Mesendoderm (in vitro differentiated cells): ENCODE results near the gene MINPP1.

ENCODE experiments used
- DNase-seq: peaks from one replicate; pipeline ENCODE4 v3.0.0; 2013
- H2AK5ac ChIP-seq: 2 replicates; pipeline ENCODE4 v1.6.1; 2013; ENCODE audit warnings: low read length, inconsistent platforms
- H2BK120ac ChIP-seq: 2 replicates; pipeline ENCODE4 v1.6.1; 2013; ENCODE audit warnings: low read depth, mild to moderate bottlenecking, low read length, moderate library complexity, mixed read lengths
- H2BK15ac ChIP-seq: replicated peaks from 2 replicates; pipeline ENCODE4 v1.6.1; 2013; ENCODE audit warnings: low read depth, mild to moderate bottlenecking, moderate library complexity
- H2BK5ac ChIP-seq: 2 replicates; pipeline ENCODE4 v1.6.1; 2013; ENCODE audit warnings: low read length, inconsistent platforms
- H3K18ac ChIP-seq: 2 replicates; pipeline ENCODE4 v1.6.1; 2013; ENCODE audit warnings: mild to moderate bottlenecking, low read length, mixed read lengths
- H3K23ac ChIP-seq: one replicate; pipeline ENCODE4 v1.6.1; 2013; ENCODE audit warnings: low read length
- H3K27ac ChIP-seq: 2 replicates; pipeline ENCODE4 v1.5.1; 2013; ENCODE audit warnings: low read depth, mild to moderate bottlenecking, inconsistent platforms, low read length, moderate library complexity
- H3K27me3 ChIP-seq: 2 replicates; pipeline ENCODE4 v1.6.1; 2013; ENCODE audit warnings: low read length, control low read depth, mild to moderate bottlenecking, inconsistent platforms; ENCODE audit not compliant: insufficient read depth, poor library complexity
- H3K36me3 ChIP-seq: 2 replicates; pipeline ENCODE4 v1.6.1; 2013; ENCODE audit warnings: low read length, inconsistent platforms; ENCODE audit not compliant: control insufficient read depth, insufficient read depth
- H3K4ac ChIP-seq: one replicate; pipeline ENCODE4 v1.6.1; 2013; ENCODE audit warnings: low read depth, mild to moderate bottlenecking, low read length, moderate library complexity
- H3K4me1 ChIP-seq: 2 replicates; pipeline ENCODE4 v1.6.1; 2013; ENCODE audit warnings: low read depth, low read length, inconsistent platforms; ENCODE audit not compliant: control insufficient read depth
- H3K4me2 ChIP-seq: 2 replicates; pipeline ENCODE4 v1.6.1; 2013; ENCODE audit warnings: low read length
- H3K4me3 ChIP-seq: 2 replicates; pipeline ENCODE4 v1.5.1; 2013; ENCODE audit warnings: mild to moderate bottlenecking, low read length
- H3K56ac ChIP-seq: one replicate; pipeline ENCODE4 v1.6.1; 2013; ENCODE audit warnings: low read length
- H3K79me1 ChIP-seq: 2 replicates; pipeline ENCODE4 v1.6.1; 2013; ENCODE audit warnings: low read length, inconsistent platforms
- H3K79me2 ChIP-seq: 2 replicates; pipeline ENCODE4 v1.6.1; 2013; ENCODE audit warnings: mild to moderate bottlenecking, low read length; ENCODE audit not compliant: control insufficient read depth, insufficient read depth
- H3K9ac ChIP-seq: 2 replicates; pipeline ENCODE4 v1.6.1; 2013; ENCODE audit warnings: low read length, inconsistent platforms
- H4K5ac ChIP-seq: one replicate; pipeline ENCODE4 v1.6.1; 2013; ENCODE audit warnings: low read length
- H4K8ac ChIP-seq: one replicate; pipeline ENCODE4 v1.6.1; 2013; ENCODE audit warnings: low read depth, mild to moderate bottlenecking, control low read depth, low read length, moderate library complexity
- WGBS: extraction: QIAGEN DNeasy Blood & Tissue Kit; methylation state at CpG from one replicate; pipeline ENCODE4 v1.1.7; 2013; ENCODE audit warnings: low lambda C conversion rate, missing lambda C conversion rate; ENCODE audit not compliant: insufficient coverage; ENCODE audit errors: extremely low coverage; 5-methylcytosine and 5-hydroxymethylcytosine counted together

The MINPP1 gene

GRCh38 chr10:87523731-87524130 lies 19.0 kb downstream of the MINPP1 start:
- H3K79me1 ChIP-seq: no peaks in the 10 kb centered on the region
- H2BK120ac ChIP-seq: no peak overlapping the region
- WGBS: no CpG with 5 or more reads among the region's 2 CpGs
- H3K9ac ChIP-seq: no peak overlapping the region
- H3K18ac ChIP-seq: no peak overlapping the region
- no peak overlapping the region for H3K4me3 ChIP-seq
- H3K23ac ChIP-seq: no peak overlapping the region
- H2AK5ac ChIP-seq: no peak overlapping the region
- no peak overlapping the region for H3K56ac ChIP-seq
- no peak overlapping the region for H3K27ac ChIP-seq
- H3K36me3 ChIP-seq: no peaks in the 10 kb centered on the region
- no peak for DNase-seq
- H3K4me2 ChIP-seq: no peak overlapping the region
- H2BK5ac ChIP-seq: no peak overlapping the region
- H4K8ac ChIP-seq: no peak overlapping the region
- no peaks in the 10 kb centered on the region for H3K79me2 ChIP-seq
- no peaks in the 10 kb centered on the region for H3K4me1 ChIP-seq
- no peaks in the 10 kb centered on the region for H3K27me3 ChIP-seq
- no peak overlapping the region for H3K4ac ChIP-seq
- no peak overlapping the region for H4K5ac ChIP-seq
- no peak overlapping the region for H2BK15ac ChIP-seq

GRCh38 chr10:87524296-87524695 lies 19.6 kb downstream of the MINPP1 start:
- Histone ChIP-seq H3K36me3 (no peaks in the 10 kb centered on the region), H3K79me1 (no peaks in the 10 kb centered on the region), H3K79me2 (no peaks in the 10 kb centered on the region), H3K4me3 (no peak overlapping the region), H3K4ac (no peak overlapping the region), H4K8ac (no peak overlapping the region), H3K4me1 (no peaks in the 10 kb centered on the region), H3K9ac (no peak overlapping the region), H3K23ac (no peak overlapping the region), H2BK120ac (no peak overlapping the region), H3K27ac (no peak overlapping the region), H3K4me2 (no peak overlapping the region), H2BK5ac (no peak overlapping the region), H2BK15ac (no peak overlapping the region), H3K56ac (no peak overlapping the region), H3K27me3 (no peaks in the 10 kb centered on the region), H3K18ac (no peak overlapping the region), H2AK5ac (no peak overlapping the region), H4K5ac (no peak overlapping the region)
- no peak for DNase-seq

- Histone ChIP-seq H2BK5ac (no peak overlapping the region), H3K9ac (no peak overlapping the region), H3K23ac (no peak overlapping the region), H2BK15ac (no peak overlapping the region), H3K4me2 (no peak overlapping the region), H2AK5ac (no peak overlapping the region), H3K36me3 (no peaks in the 10 kb centered on the region), H4K8ac (no peak overlapping the region), H3K4ac (no peak overlapping the region), H3K27me3 (no peaks in the 10 kb centered on the region), H3K18ac (no peak overlapping the region), H3K4me1 (no peaks in the 10 kb centered on the region), H3K56ac (no peak overlapping the region), H3K79me1 (no peaks in the 10 kb centered on the region), H3K27ac (no peak overlapping the region), H2BK120ac (no peak overlapping the region), H3K79me2 (no peaks in the 10 kb centered on the region), H3K4me3 (no peak overlapping the region), H4K5ac (no peak overlapping the region)
- DNase-seq: no peak
- WGBS: no CpG with 5 or more reads among the region's 4 CpGs
Observed at GRCh38 chr10:87531908-87532622, 27.4 kb downstream of the MINPP1 start.

- H2BK5ac ChIP-seq: no peak overlapping the region
- H3K4me2 ChIP-seq: no peak overlapping the region
- H2BK120ac ChIP-seq: no peak overlapping the region
- H2AK5ac ChIP-seq: no peak overlapping the region
- H3K4ac ChIP-seq: no peak overlapping the region
- H3K4me1 ChIP-seq: no peaks in the 10 kb centered on the region
- no peak overlapping the region for H3K18ac ChIP-seq
- no peak overlapping the region for H2BK15ac ChIP-seq
- H3K79me2 ChIP-seq: no peaks in the 10 kb centered on the region
- H3K9ac ChIP-seq: no peak overlapping the region
- no peak overlapping the region for H3K56ac ChIP-seq
- DNase-seq: no peak
- H4K5ac ChIP-seq: no peak overlapping the region
- H3K36me3 ChIP-seq: no peaks in the 10 kb centered on the region
- H3K27ac ChIP-seq: no peak overlapping the region
- no peak overlapping the region for H4K8ac ChIP-seq
- H3K4me3 ChIP-seq: no peak overlapping the region
- no peaks in the 10 kb centered on the region for H3K79me1 ChIP-seq
- H3K27me3 ChIP-seq: no peaks in the 10 kb centered on the region
- no peak overlapping the region for H3K23ac ChIP-seq
Observed at GRCh38 chr10:87532696-87533095, 28.0 kb downstream of the MINPP1 start.

GRCh38 chr10:87534173-87534858 lies 29.6 kb downstream of the MINPP1 start:
- no CpG with 5 or more reads among the region's 3 CpGs for WGBS
- Histone ChIP-seq H4K8ac (no peak overlapping the region), H2BK5ac (no peak overlapping the region), H3K4ac (no peak overlapping the region), H3K4me1 (no peaks in the 10 kb centered on the region), H2AK5ac (no peak overlapping the region), H3K79me1 (no peaks in the 10 kb centered on the region), H3K23ac (no peak overlapping the region), H3K79me2 (no peaks in the 10 kb centered on the region), H3K9ac (no peak overlapping the region), H3K18ac (no peak overlapping the region), H3K27me3 (no peaks in the 10 kb centered on the region), H3K56ac (no peak overlapping the region), H3K4me3 (no peak overlapping the region), H2BK15ac (no peak overlapping the region), H3K36me3 (no peaks in the 10 kb centered on the region), H2BK120ac (no peak overlapping the region), H3K4me2 (no peak overlapping the region), H4K5ac (no peak overlapping the region), H3K27ac (no peak overlapping the region)
- DNase-seq: no peak
